GM12878 (cell line): ENCODE data around the gene NFASC. TPM values are rescaled to one million over a fixed set of nuclear protein-coding genes. Genes with fewer than 3 reads are reported as not detected.

Experiments used
- ATF3 ChIP-seq: IDR thresholded peaks from 2 replicates; pipeline ENCODE4 v1.6.1; 2011; ENCODE audit warnings: low read depth, mild to moderate bottlenecking, low read length, moderate library complexity, borderline replicate concordance; ENCODE audit errors: extremely low read depth
- CBX3 ChIP-seq: fragments of 200-600 bp; sonication (generic); IDR thresholded peaks from 2 replicates; pipeline ENCODE4 v1.6.1; 2016; ENCODE audit warnings: low read depth, borderline replicate concordance
- NR2C2 ChIP-seq: IDR thresholded peaks from 2 replicates; pipeline ENCODE4 v1.6.1; 2011; ENCODE audit warnings: borderline replicate concordance, low read depth; ENCODE audit not compliant: control insufficient read depth, insufficient read length
- POLR2AphosphoS5 ChIP-seq: IDR thresholded peaks from 2 replicates; pipeline ENCODE4 v1.6.1; 2011; ENCODE audit warnings: mild to moderate bottlenecking, low read length, inconsistent platforms
- SP1 ChIP-seq: IDR thresholded peaks from one replicate; pipeline ENCODE4 v1.6.1; 2011; ENCODE audit warnings: low read depth, low read length
- TBL1XR1 ChIP-seq: IDR thresholded peaks from 2 replicates; pipeline ENCODE4 v1.6.1; 2012; ENCODE audit warnings: low read depth, low read length, improper control_type of control experiment
- ZBTB4 ChIP-seq: fragments of 450-650 bp; formaldehyde crosslinking; IDR thresholded peaks from 2 replicates; pipeline ENCODE4 v1.4.0; 2022; ENCODE audit warnings: mild to moderate bottlenecking, moderate library complexity
- polyA plus RNA-seq, 11 experiments: library from polyadenylated mRNA; depleted of rRNA in 4 of 11; unstranded in 6 of 11; stranded (reverse) in 5 of 11; fragments of >200 nt; fragmentation: Nextera tagmentation in 4 of 11; fragmentation: Illumina TruSeq in 1 of 11; extraction: Ambion mirVana in 4 of 11; extraction: Trizol in 1 of 11; gene quantifications; 1 replicate in 1 of 11; 2 replicates in 10 of 11; pipeline versions ENCODE4 v1.2.1 to v1.2.3, GENCODE V29; 2011 to 2016; ENCODE audit warnings: inconsistent platforms in 2 of 11, missing spikeins in 2 of 11, low read depth in 1 of 11
- total RNA-seq, 4 experiments: library from RNA; depleted of rRNA in 3 of 4; stranded (reverse); fragments of >200 nt in 3 of 4; fragmentation: Illumina TruSeq in 1 of 4; extraction: Trizol in 1 of 4; gene quantifications; 2 replicates each; pipeline versions ENCODE4 v1.2.1 to v1.2.3, GENCODE V29; 2013 to 2021
- TF ChIP-seq, protein P1 (sequence below): fragments of 450-650 bp; conservative IDR thresholded peaks from 2 replicates; pipeline ENCODE4 v1.6.1; 2017; ENCODE audit warnings: mild to moderate bottlenecking, moderate library complexity
- TF ChIP-seq, protein P2 (sequence below): fragments of 450-650 bp; IDR thresholded peaks from 2 replicates; pipeline ENCODE4 v1.6.1; 2017; ENCODE audit warnings: mild to moderate bottlenecking, moderate library complexity
- TF ChIP-seq, protein P3 (sequence below): fragments of 450-650 bp; IDR thresholded peaks from 2 replicates; pipeline ENCODE4 v1.6.1; 2017; ENCODE audit warnings: low read depth, mild to moderate bottlenecking, moderate library complexity

NFASC gene
- total and polyA plus RNA-seq, 10 of the 15 experiments (the other 5 are each of a cell fraction or from before 2014, with no cell fraction given), result 0.04 to 0.31 (median 0.12) TPM; not detected in 4

- TF ChIP-seq, protein P1, sequence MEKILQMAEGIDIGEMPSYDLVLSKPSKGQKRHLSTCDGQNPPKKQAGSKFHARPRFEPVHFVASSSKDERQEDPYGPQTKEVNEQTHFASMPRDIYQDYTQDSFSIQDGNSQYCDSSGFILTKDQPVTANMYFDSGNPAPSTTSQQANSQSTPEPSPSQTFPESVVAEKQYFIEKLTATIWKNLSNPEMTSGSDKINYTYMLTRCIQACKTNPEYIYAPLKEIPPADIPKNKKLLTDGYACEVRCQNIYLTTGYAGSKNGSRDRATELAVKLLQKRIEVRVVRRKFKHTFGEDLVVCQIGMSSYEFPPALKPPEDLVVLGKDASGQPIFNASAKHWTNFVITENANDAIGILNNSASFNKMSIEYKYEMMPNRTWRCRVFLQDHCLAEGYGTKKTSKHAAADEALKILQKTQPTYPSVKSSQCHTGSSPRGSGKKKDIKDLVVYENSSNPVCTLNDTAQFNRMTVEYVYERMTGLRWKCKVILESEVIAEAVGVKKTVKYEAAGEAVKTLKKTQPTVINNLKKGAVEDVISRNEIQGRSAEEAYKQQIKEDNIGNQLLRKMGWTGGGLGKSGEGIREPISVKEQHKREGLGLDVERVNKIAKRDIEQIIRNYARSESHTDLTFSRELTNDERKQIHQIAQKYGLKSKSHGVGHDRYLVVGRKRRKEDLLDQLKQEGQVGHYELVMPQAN, result no peak
- TF ChIP-seq, protein P2, sequence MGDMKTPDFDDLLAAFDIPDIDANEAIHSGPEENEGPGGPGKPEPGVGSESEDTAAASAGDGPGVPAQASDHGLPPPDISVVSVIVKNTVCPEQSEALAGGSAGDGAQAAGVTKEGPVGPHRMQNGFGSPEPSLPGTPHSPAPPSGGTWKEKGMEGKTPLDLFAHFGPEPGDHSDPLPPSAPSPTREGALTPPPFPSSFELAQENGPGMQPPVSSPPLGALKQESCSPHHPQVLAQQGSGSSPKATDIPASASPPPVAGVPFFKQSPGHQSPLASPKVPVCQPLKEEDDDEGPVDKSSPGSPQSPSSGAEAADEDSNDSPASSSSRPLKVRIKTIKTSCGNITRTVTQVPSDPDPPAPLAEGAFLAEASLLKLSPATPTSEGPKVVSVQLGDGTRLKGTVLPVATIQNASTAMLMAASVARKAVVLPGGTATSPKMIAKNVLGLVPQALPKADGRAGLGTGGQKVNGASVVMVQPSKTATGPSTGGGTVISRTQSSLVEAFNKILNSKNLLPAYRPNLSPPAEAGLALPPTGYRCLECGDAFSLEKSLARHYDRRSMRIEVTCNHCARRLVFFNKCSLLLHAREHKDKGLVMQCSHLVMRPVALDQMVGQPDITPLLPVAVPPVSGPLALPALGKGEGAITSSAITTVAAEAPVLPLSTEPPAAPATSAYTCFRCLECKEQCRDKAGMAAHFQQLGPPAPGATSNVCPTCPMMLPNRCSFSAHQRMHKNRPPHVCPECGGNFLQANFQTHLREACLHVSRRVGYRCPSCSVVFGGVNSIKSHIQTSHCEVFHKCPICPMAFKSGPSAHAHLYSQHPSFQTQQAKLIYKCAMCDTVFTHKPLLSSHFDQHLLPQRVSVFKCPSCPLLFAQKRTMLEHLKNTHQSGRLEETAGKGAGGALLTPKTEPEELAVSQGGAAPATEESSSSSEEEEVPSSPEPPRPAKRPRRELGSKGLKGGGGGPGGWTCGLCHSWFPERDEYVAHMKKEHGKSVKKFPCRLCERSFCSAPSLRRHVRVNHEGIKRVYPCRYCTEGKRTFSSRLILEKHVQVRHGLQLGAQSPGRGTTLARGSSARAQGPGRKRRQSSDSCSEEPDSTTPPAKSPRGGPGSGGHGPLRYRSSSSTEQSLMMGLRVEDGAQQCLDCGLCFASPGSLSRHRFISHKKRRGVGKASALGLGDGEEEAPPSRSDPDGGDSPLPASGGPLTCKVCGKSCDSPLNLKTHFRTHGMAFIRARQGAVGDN, result no peak
- TF ChIP-seq ZBTB4 (CRISPR knock-in tag) (no peak), POLR2AphosphoS5 (no peak), SP1 (no peak), TBL1XR1 (no peak), CBX3 (no peak), ATF3 (no peak), NR2C2 (no peak)
- TF ChIP-seq, protein P3, sequence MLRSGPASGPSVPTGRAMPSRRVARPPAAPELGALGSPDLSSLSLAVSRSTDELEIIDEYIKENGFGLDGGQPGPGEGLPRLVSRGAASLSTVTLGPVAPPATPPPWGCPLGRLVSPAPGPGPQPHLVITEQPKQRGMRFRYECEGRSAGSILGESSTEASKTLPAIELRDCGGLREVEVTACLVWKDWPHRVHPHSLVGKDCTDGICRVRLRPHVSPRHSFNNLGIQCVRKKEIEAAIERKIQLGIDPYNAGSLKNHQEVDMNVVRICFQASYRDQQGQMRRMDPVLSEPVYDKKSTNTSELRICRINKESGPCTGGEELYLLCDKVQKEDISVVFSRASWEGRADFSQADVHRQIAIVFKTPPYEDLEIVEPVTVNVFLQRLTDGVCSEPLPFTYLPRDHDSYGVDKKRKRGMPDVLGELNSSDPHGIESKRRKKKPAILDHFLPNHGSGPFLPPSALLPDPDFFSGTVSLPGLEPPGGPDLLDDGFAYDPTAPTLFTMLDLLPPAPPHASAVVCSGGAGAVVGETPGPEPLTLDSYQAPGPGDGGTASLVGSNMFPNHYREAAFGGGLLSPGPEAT, result no peak
- TF ChIP-seq, all 136 proteins: peak for 0
Measured at GRCh38 chr1:204960306-204961125, 89.9 kb downstream of the NFASC start (continued).
